ENCODE measurements around the gene IVD.

IVD gene

GRCh38 chr15:40456299-40456712 is 50.7 kb downstream of the IVD start:
- no peak for DNase-seq (ENCODE audit: extremely low read depth, low read depth)
- no peak overlapping the region for H3K4me3 ChIP-seq (replicated peaks; ENCODE audit: low read depth, low read length)
- TF ChIP-seq, protein P1, sequence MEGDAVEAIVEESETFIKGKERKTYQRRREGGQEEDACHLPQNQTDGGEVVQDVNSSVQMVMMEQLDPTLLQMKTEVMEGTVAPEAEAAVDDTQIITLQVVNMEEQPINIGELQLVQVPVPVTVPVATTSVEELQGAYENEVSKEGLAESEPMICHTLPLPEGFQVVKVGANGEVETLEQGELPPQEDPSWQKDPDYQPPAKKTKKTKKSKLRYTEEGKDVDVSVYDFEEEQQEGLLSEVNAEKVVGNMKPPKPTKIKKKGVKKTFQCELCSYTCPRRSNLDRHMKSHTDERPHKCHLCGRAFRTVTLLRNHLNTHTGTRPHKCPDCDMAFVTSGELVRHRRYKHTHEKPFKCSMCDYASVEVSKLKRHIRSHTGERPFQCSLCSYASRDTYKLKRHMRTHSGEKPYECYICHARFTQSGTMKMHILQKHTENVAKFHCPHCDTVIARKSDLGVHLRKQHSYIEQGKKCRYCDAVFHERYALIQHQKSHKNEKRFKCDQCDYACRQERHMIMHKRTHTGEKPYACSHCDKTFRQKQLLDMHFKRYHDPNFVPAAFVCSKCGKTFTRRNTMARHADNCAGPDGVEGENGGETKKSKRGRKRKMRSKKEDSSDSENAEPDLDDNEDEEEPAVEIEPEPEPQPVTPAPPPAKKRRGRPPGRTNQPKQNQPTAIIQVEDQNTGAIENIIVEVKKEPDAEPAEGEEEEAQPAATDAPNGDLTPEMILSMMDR (IDR thresholded peaks at IDR 0.05; ENCODE audit: low read depth, low read length, missing control alignments): no peak

- TF ChIP-seq, protein P1 (IDR thresholded peaks at IDR 0.05; ENCODE audit: low read depth, low read length, missing control alignments): no peak
- no peak for DNase-seq (ENCODE audit: extremely low read depth, low read depth)
- H3K4me3 ChIP-seq (replicated peaks; ENCODE audit: low read depth, low read length): no peak overlapping the region
These were observed 51.1 kb downstream of the IVD start for GRCh38 chr15:40456738-40457137.

- no peak overlapping the region for H3K4me3 ChIP-seq (replicated peaks; ENCODE audit: low read depth, low read length)
- DNase-seq (ENCODE audit: extremely low read depth, low read depth): no peak
- TF ChIP-seq, protein P1 (IDR thresholded peaks at IDR 0.05; ENCODE audit: low read depth, low read length, missing control alignments): no peak
These were observed 53.1 kb downstream of the IVD start for GRCh38 chr15:40458495-40459371.

DNA sequence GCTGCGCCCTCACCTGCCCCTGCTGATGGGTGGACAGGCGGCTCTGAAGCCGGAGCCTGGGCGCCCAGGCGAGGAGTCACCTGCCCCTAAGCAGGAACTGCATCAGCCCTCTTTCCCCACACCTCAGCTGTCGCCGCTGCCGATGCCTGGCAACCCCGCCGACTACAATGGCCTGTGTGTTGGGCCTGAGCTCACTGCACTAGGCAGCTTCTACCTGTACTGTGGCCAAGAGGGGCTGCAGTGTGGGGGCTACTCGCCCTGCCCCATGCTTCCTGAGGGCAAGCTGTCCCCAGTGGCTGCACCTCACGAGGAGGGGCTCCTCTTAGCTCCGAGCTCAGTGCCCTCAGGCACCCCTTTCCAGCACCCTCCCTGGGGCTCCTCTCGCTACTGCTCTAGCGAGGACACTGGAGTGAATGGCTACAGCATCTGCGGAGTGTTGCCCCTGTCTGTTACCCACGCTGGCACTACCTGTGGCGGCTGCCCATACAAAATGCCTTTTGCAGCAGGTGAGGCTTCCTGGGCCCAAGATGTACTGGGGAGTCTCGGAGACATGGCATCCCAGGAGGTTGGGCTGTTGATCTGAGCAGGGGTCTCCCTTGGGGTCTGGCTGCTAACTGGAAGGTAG is 53.9 kb downstream of the IVD start:
- no peak for DNase-seq (ENCODE audit: extremely low read depth, low read depth)
- TF ChIP-seq, protein P1 (IDR thresholded peaks at IDR 0.05; ENCODE audit: low read depth, low read length, missing control alignments): no peak
- H3K4me3 ChIP-seq (replicated peaks; ENCODE audit: low read depth, low read length): no peak overlapping the region

- TF ChIP-seq, protein P1 (IDR thresholded peaks at IDR 0.05; ENCODE audit: low read depth, low read length, missing control alignments): no peak
- DNase-seq (ENCODE audit: extremely low read depth, low read depth): no peak
- H3K4me3 ChIP-seq (replicated peaks; ENCODE audit: low read depth, low read length): no peak overlapping the region
These were observed 54.8 kb downstream of the IVD start for GRCh38 chr15:40460404-40460803.

DNA sequence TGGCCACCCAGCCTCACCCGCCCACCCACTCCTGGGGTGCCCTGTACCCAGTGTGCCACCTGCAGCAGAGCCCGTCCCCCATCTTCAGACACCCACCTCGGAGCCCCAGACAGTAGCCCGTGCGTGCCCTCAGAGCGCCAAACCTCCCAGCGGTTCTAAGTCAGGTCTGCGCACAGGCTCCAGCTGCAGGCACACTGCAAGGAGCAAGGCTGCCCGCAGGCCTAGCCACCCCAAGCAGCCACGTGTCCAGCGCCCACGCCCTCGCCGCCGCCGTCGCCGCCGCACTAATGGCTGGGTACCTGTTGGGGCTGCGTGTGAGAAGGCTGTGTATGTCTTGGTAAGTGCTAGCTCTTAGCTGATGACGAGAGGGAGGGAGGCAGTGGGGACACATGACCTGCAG is 56.4 kb downstream of the IVD start:
- no peak for DNase-seq (ENCODE audit: extremely low read depth, low read depth)
- TF ChIP-seq, protein P1 (IDR thresholded peaks at IDR 0.05; ENCODE audit: low read depth, low read length, missing control alignments): no peak

More for the DNA sequence above, 56.4 kb downstream of the IVD start:
- no peak overlapping the region for H3K4me3 ChIP-seq (replicated peaks; ENCODE audit: low read depth, low read length)

Data from HFF-Myc (cell line).